Testis (tissue), 2 donors: Measurements from ENCODE around the gene ARPC2.

ENCODE experiments used
- CTCF ChIP-seq, 3 experiments: fragments of 450-650 bp in 2 of 3; fragments of 200-600 bp in 1 of 3; sonication (generic) in 1 of 3; IDR thresholded peaks; one replicate each; pipeline ENCODE4 v1.5.1; 2016 to 2019; ENCODE audit warnings: antibody characterized with exemption in 3 of 3, mild to moderate bottlenecking in 2 of 3, moderate library complexity in 1 of 3
- POLR2A ChIP-seq: fragments of 450-650 bp; IDR thresholded peaks from one replicate; pipeline ENCODE4 v1.6.1; 2017; ENCODE audit warnings: antibody characterized with exemption, mild to moderate bottlenecking, moderate library complexity

- TF ChIP-seq CTCF (IDR thresholded peaks at IDR 0.05) (no peak), POLR2A (no peak)
Observed at GRCh38 chr2:218266316-218266979, 49.5 kb downstream of the ARPC2 start.
